Adipocyte (in vitro differentiated cells): ENCODE data around the gene CCN5.
A peak's percentile ranks its signal among the peaks of the same experiment; 100 is the strongest.

Source experiments
- DNase-seq: peaks from one replicate; pipeline ENCODE4 v3.0.0-alpha.2; 2015; ENCODE audit warnings: low read depth
- H3K27me3 ChIP-seq: replicated peaks from 2 replicates; pipeline ENCODE4 v1.7.0; 2013; ENCODE audit warnings: mild to moderate bottlenecking, low read length, moderate library complexity; ENCODE audit not compliant: control insufficient read depth, insufficient read depth
- H3K36me3 ChIP-seq: 2 replicates; pipeline ENCODE4 v1.7.0; 2013; ENCODE audit warnings: low read length, mild to moderate bottlenecking, moderate library complexity; ENCODE audit not compliant: control insufficient read depth, insufficient read depth, severe bottlenecking
- H3K4me1 ChIP-seq: 2 replicates; pipeline ENCODE4 v1.7.0; 2013; ENCODE audit warnings: mild to moderate bottlenecking, low read length, moderate library complexity; ENCODE audit not compliant: control insufficient read depth, insufficient read depth
- H3K4me3 ChIP-seq: 2 replicates; pipeline ENCODE4 v1.7.0; 2013; ENCODE audit warnings: mild to moderate bottlenecking, low read length, moderate library complexity
- H3K9ac ChIP-seq: 2 replicates; pipeline ENCODE4 v1.7.0; 2013; ENCODE audit warnings: mild to moderate bottlenecking, low read length, moderate library complexity
- H3K9me3 ChIP-seq: 2 replicates; pipeline ENCODE4 v1.7.0; 2013; ENCODE audit warnings: mild to moderate bottlenecking, low read length, moderate library complexity; ENCODE audit not compliant: control insufficient read depth

CCN5 gene

GRCh38 chr20:44720621-44720996, 5.4 kb downstream of the CCN5 start:
- peaks cover 55% of the 10 kb centered on the region for H3K4me1 ChIP-seq
- H3K4me3 ChIP-seq: peak overlapping the region; percentile 48
- H3K36me3 ChIP-seq: peaks cover 11% of the 10 kb centered on the region
- peak overlapping the region; percentile 76 for H3K9ac ChIP-seq
- H3K27me3 ChIP-seq: no peaks in the 10 kb centered on the region
- peak; percentile 80 for DNase-seq
- no peaks in the 10 kb centered on the region for H3K9me3 ChIP-seq

GRCh38 chr20:44720997-44721784, 6.0 kb downstream of the CCN5 start:
- H3K27me3 ChIP-seq: no peaks in the 10 kb centered on the region
- peaks cover 49% of the 10 kb centered on the region for H3K4me1 ChIP-seq
- no peaks in the 10 kb centered on the region for H3K9me3 ChIP-seq
- H3K4me3 ChIP-seq: peak overlapping the region; percentile 48
- peaks cover 11% of the 10 kb centered on the region for H3K36me3 ChIP-seq
- DNase-seq: peak; percentile 81
- H3K9ac ChIP-seq: peak overlapping the region; percentile 76

- DNase-seq: no peak
- Histone ChIP-seq H3K4me1 (peaks cover 44% of the 10 kb centered on the region), H3K9me3 (no peaks in the 10 kb centered on the region), H3K9ac (peak overlapping the region; percentile 74), H3K4me3 (no peak overlapping the region), H3K27me3 (no peaks in the 10 kb centered on the region), H3K36me3 (peaks cover 11% of the 10 kb centered on the region)
Observed at GRCh38 chr20:44721785-44722054, 6.6 kb downstream of the CCN5 start.

DNA sequence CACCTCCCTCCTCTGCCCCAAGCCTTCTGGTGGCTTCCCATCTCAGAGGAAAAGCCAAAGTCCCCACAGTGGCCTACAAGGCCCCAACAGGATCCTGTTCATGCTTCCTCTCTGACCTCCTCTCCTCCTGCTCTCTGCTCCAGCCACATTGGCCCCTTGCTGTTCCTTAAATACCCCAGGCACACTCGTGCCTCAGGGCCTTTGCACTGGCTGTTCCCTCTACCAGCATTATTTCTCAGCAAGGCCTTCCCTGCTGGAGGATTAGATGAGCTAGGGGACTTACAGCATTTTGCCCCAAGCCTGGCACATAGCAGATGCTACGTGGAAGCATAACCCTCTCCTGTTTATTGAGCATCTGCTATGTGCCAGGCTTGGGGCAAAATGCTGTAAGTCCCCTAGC, 7.8 kb downstream of the CCN5 start:
- DNase-seq: no peak
- peak overlapping the region; percentile 11 for H3K9ac ChIP-seq
- H3K4me3 ChIP-seq: no peak overlapping the region
- H3K27me3 ChIP-seq: no peaks in the 10 kb centered on the region
- peaks cover 11% of the 10 kb centered on the region for H3K36me3 ChIP-seq
- peaks cover 34% of the 10 kb centered on the region for H3K4me1 ChIP-seq
- no peaks in the 10 kb centered on the region for H3K9me3 ChIP-seq

DNA sequence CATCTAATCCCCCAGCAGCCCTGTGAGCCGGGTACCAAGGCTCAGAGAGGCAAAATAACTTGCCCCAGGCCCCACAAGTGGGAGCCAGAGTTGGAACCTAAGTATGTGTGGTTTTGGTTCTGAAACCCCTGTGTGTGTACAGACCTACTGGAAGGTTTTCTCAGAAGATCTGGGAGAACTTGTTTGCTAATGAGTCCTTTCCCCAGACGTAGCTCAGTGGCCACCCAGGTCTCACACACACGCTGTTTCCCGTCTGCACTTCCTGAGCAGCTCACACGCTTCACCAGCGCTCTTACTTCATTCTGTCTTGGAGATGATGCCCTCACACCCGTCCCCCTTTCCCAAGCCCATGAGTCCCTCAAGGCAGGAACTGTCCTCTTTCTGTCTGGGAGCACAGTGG, 8.2 kb downstream of the CCN5 start:
- Histone ChIP-seq H3K4me3 (no peak overlapping the region), H3K36me3 (peaks cover 11% of the 10 kb centered on the region), H3K9ac (no peak overlapping the region), H3K9me3 (no peaks in the 10 kb centered on the region), H3K27me3 (no peaks in the 10 kb centered on the region), H3K4me1 (peaks cover 33% of the 10 kb centered on the region)
- DNase-seq: no peak

- no peaks in the 10 kb centered on the region for H3K9me3 ChIP-seq
- peaks cover 33% of the 10 kb centered on the region for H3K4me1 ChIP-seq
- H3K4me3 ChIP-seq: no peak overlapping the region
- DNase-seq: no peak
- no peak overlapping the region for H3K9ac ChIP-seq
- peaks cover 11% of the 10 kb centered on the region for H3K36me3 ChIP-seq
- no peaks in the 10 kb centered on the region for H3K27me3 ChIP-seq
Observed at GRCh38 chr20:44723798-44724362, 8.7 kb downstream of the CCN5 start.

DNA sequence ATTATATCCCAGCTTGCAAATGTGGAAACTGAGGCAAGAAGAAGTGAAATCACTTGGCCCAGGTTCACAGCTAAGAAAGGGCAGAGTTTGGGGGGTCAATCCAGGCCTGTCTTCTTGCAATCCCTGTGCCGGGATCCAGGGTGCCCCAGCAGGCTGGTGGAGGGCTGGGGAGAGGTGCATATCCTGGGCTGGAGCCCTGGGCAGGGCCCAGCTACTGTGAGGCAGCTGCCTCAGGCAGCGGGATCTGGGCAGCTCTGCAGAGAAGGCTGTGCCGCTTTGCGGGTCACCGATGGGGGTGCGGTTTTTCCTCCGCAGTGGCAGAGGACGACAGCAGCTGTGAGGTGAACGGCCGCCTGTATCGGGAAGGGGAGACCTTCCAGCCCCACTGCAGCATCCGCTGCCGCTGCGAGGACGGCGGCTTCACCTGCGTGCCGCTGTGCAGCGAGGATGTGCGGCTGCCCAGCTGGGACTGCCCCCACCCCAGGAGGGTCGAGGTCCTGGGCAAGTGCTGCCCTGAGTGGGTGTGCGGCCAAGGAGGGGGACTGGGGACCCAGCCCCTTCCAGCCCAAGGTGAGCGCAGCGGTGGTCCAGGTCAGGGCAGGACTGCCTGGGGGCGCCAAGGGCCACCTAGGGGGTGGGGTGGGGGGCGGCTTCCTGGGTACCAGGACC, 9.4 kb downstream of the CCN5 start:
- Histone ChIP-seq H3K4me1 (peaks cover 37% of the 10 kb centered on the region), H3K4me3 (no peak overlapping the region), H3K27me3 (no peaks in the 10 kb centered on the region), H3K9ac (no peak overlapping the region), H3K9me3 (no peaks in the 10 kb centered on the region), H3K36me3 (peaks cover 11% of the 10 kb centered on the region)
- no peak for DNase-seq

- peaks cover 34% of the 10 kb centered on the region for H3K4me1 ChIP-seq
- H3K4me3 ChIP-seq: no peak overlapping the region
- H3K9me3 ChIP-seq: no peaks in the 10 kb centered on the region
- DNase-seq: no peak
- H3K36me3 ChIP-seq: peaks cover 11% of the 10 kb centered on the region
- no peak overlapping the region for H3K9ac ChIP-seq
- no peaks in the 10 kb centered on the region for H3K27me3 ChIP-seq
Observed at GRCh38 chr20:44725837-44726236, 10.7 kb downstream of the CCN5 start.

GRCh38 chr20:44727039-44727438, 11.9 kb downstream of the CCN5 start:
- H3K4me1 ChIP-seq: peaks cover 26% of the 10 kb centered on the region
- no peaks in the 10 kb centered on the region for H3K27me3 ChIP-seq
- DNase-seq: no peak
- no peak overlapping the region for H3K9ac ChIP-seq
- H3K9me3 ChIP-seq: no peaks in the 10 kb centered on the region
- peaks cover 7% of the 10 kb centered on the region for H3K36me3 ChIP-seq
- H3K4me3 ChIP-seq: no peak overlapping the region

DNA sequence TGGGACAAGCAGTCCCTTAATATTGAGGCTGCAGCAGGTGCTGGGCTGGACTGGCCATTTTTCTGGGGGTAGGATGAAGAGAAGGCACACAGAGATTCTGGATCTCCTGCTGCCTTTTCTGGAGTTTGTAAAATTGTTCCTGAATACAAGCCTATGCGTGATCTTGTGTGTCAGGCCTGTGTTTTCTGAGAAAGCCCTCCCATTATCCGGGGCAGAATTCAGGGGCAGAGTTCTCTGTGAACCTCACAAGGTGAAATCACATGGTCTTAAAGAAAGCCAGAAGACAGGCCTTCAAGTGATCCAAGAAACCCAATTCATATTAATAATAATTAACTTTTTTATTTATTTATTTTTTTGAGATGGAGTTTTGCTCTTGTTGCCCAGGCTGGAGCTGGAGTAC, 12.5 kb downstream of the CCN5 start:
- H3K4me3 ChIP-seq: no peak overlapping the region
- peaks cover 25% of the 10 kb centered on the region for H3K4me1 ChIP-seq
- H3K9me3 ChIP-seq: no peaks in the 10 kb centered on the region
- H3K27me3 ChIP-seq: no peaks in the 10 kb centered on the region
- DNase-seq: no peak
- H3K36me3 ChIP-seq: peaks cover 6% of the 10 kb centered on the region
- no peak overlapping the region for H3K9ac ChIP-seq

DNA sequence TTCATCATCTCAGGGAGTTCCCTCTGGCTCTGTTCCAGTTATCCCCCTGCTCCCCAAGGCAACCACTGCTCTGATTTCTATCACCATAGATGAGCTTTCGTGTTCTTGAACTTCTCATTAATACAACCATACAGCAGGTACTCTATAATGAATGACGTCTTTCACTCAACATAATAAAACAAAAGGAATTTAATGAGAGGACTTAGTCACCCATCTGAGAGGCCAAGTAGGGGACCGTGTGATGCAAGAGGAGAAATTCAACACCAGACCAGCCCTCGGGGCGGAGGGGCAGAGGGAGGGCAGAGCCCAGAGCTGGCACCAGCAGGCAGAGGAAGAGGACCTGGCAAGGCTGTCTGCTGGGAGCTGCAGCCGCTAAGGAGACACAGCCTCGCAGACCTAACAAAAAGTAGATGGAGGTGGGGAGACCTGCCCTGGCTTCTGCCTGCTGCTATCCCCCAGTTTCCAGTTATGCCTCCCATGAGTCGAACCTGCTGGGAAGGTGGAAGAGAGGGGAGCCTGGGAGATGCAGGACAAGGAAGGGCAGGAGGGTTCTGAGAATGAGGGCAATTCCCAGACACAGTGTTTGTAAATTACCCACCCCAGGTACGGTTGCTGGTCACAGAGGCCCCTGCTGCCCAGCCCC, 13.8 kb downstream of the CCN5 start:
- H3K4me3 ChIP-seq: no peak overlapping the region
- H3K9me3 ChIP-seq: no peaks in the 10 kb centered on the region
- DNase-seq: peak; percentile 97
- peaks cover 25% of the 10 kb centered on the region for H3K4me1 ChIP-seq
- peak overlapping the region; percentile 51 for H3K9ac ChIP-seq
- H3K36me3 ChIP-seq: peaks cover 4% of the 10 kb centered on the region
- H3K27me3 ChIP-seq: no peaks in the 10 kb centered on the region
